WTC11 (cell line): Measurements from ENCODE around the gene CMA1. TPM values are rescaled to one million over a fixed set of nuclear protein-coding genes. Genes with fewer than 3 reads are reported as not detected.
"Not testable (repeated sequence)": the region's sequence is repeated elsewhere in the genome, so short reads cannot be mapped to it uniquely, and the experiment has no call there.

Experiments used
- ATAC-seq: fragments of 200-7000 bp; cut with Tn5 transposase; 2 replicates; pipeline ENCODE4 v1.10.0; 2021; ENCODE audit warnings: mild to moderate bottlenecking, moderate library complexity
- CTCF ChIA-PET: fragments of 300-600 bp; sonication (Branson Sonifier 250); formaldehyde crosslinking; loops from one replicate; lab custom pipeline; 2021; ENCODE audit warnings: antibody characterized with exemption; lab: Charles Lee
- POLR2A ChIA-PET: fragments of 350-600 bp; sonication (Branson Sonifier 250); formaldehyde crosslinking; loops from one replicate; lab custom pipeline; 2021; ENCODE audit warnings: antibody characterized with exemption; lab: Charles Lee
- DNase-seq: peaks from one replicate; pipeline ENCODE4 v3.0.0; 2021; ENCODE audit warnings: low spot score
- H3K27ac Mint-ChIP-seq: 2 replicates; pipeline ENCODE4 v1.8.0; 2021; ENCODE audit warnings: mixed read lengths
- H3K27me3 Mint-ChIP-seq: 2 replicates; pipeline ENCODE4 v1.8.0; 2021; ENCODE audit warnings: low read depth, mild to moderate bottlenecking, moderate library complexity, mixed read lengths
- H3K36me3 Mint-ChIP-seq: 2 replicates; pipeline ENCODE4 v1.8.0; 2021; ENCODE audit warnings: mixed read lengths
- H3K4me1 Mint-ChIP-seq: 2 replicates; pipeline ENCODE4 v1.8.0; 2022; ENCODE audit warnings: mixed read lengths
- H3K4me3 Mint-ChIP-seq: 2 replicates; pipeline ENCODE4 v1.8.0; 2021; ENCODE audit warnings: mild to moderate bottlenecking, moderate library complexity, mixed read lengths
- H3K9me3 Mint-ChIP-seq: 2 replicates; pipeline ENCODE4 v1.8.0; 2021; ENCODE audit warnings: mixed read lengths
- ATF6 ChIP-seq: sonication (generic); formaldehyde crosslinking; IDR thresholded peaks from 2 replicates; pipeline ENCODE4 v1.8.1; 2023; ENCODE audit warnings: mild to moderate bottlenecking, missing genetic modification reagents
- CREB1 ChIP-seq: sonication (generic); formaldehyde crosslinking; IDR thresholded peaks from 2 replicates; pipeline ENCODE4 v1.8.0; 2023; ENCODE audit warnings: mild to moderate bottlenecking, missing genetic modification reagents
- FOXJ3 ChIP-seq: sonication (generic); formaldehyde crosslinking; IDR thresholded peaks from 2 replicates; pipeline ENCODE4 v1.9.0; 2021; ENCODE audit warnings: missing genetic modification reagents, mild to moderate bottlenecking, borderline replicate concordance
- PREB ChIP-seq: sonication (generic); formaldehyde crosslinking; IDR thresholded peaks from 2 replicates; pipeline ENCODE4 v1.8.1; 2022; ENCODE audit warnings: mild to moderate bottlenecking, missing genetic modification reagents, moderate library complexity, borderline replicate concordance
- TCF7 ChIP-seq: sonication (generic); formaldehyde crosslinking; IDR thresholded peaks from 2 replicates; pipeline ENCODE4 v1.8.0; 2022; ENCODE audit warnings: mild to moderate bottlenecking, low read depth, missing genetic modification reagents, moderate library complexity
- TEAD1 ChIP-seq: sonication (generic); formaldehyde crosslinking; IDR thresholded peaks from 2 replicates; pipeline ENCODE4 v1.8.0; 2022; ENCODE audit warnings: mild to moderate bottlenecking, missing genetic modification reagents
- ZNF219 ChIP-seq: sonication (generic); formaldehyde crosslinking; IDR thresholded peaks from 2 replicates; pipeline ENCODE4 v1.8.0; 2023; ENCODE audit warnings: missing genetic modification reagents, mild to moderate bottlenecking, borderline replicate concordance
- ZNF532 ChIP-seq: fragments of 250-450 bp; sonication (Bioruptor Pico); IDR thresholded peaks from 2 replicates; pipeline ENCODE4 v1.9.0; 2021; ENCODE audit warnings: mild to moderate bottlenecking, borderline replicate concordance
- ZNF671 ChIP-seq: fragments of 250-450 bp; sonication (Bioruptor Pico); IDR thresholded peaks from 2 replicates; pipeline ENCODE4 v1.8.0; 2021; ENCODE audit warnings: mild to moderate bottlenecking
- total RNA-seq: library from RNA; stranded (reverse); gene quantifications from 3 replicates; pipeline ENCODE4 v1.2.3, GENCODE V29; 2021
- TF ChIP-seq, protein P1 (sequence below): fragments of 250-450 bp; sonication (Bioruptor Pico); conservative IDR thresholded peaks from 2 replicates; pipeline ENCODE4 v1.9.0; 2021; ENCODE audit warnings: mild to moderate bottlenecking

Gene CMA1
- total RNA-seq, 1 experiment from 2014 or later, result not detected

DNA sequence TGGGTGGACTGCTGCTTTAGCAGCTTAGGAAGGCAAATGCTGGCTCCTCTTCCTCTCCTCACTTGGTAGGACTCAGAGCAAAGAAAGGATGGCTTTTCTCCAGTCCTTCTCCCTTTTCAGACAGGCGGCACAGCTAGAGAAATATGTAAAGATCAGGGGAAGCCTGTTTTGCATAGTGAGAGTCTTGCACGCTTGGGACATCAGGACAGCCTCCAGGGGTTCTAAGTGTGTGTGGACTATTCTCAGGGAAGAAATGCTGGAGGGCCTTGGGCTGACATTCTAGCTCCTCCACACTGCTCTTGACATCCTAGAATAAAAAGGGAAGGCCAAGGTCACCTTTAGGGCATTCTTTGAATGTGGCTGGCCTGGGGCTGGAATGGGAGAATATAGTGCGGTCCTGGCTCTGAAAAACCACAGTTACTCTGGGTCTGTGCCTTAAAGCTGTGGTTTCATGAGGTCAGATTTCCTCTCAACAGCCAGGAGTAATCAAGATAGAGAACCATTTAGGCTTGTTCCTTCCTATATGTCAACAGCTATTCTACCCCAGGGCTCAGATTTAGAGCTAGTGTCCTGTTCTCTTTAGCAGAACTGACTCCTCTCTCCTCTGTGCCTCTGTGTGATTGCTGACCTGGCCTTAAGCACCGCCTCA lies 24.3 kb downstream of the CMA1 start:
- H3K4me1 Mint-ChIP-seq, result peaks cover 28% of the 10 kb centered on the region
- H3K36me3 Mint-ChIP-seq, result peaks cover 3% of the 10 kb centered on the region
- H3K4me3 Mint-ChIP-seq, result no peak overlapping the region
- peaks cover 13% of the 10 kb centered on the region for H3K9me3 Mint-ChIP-seq
- no peak for DNase-seq
- TF ChIP-seq TCF7 (CRISPR knock-in tag) (no peak), TEAD1 (no peak), ZNF671 (CRISPR knock-in tag) (no peak), ZNF219 (no peak), PREB (CRISPR knock-in tag) (no peak), ATF6 (CRISPR knock-in tag) (no peak), FOXJ3 (no peak), ZNF532 (CRISPR knock-in tag) (no peak), CREB1 (CRISPR knock-in tag) (no peak)
- TF ChIP-seq, protein P1, sequence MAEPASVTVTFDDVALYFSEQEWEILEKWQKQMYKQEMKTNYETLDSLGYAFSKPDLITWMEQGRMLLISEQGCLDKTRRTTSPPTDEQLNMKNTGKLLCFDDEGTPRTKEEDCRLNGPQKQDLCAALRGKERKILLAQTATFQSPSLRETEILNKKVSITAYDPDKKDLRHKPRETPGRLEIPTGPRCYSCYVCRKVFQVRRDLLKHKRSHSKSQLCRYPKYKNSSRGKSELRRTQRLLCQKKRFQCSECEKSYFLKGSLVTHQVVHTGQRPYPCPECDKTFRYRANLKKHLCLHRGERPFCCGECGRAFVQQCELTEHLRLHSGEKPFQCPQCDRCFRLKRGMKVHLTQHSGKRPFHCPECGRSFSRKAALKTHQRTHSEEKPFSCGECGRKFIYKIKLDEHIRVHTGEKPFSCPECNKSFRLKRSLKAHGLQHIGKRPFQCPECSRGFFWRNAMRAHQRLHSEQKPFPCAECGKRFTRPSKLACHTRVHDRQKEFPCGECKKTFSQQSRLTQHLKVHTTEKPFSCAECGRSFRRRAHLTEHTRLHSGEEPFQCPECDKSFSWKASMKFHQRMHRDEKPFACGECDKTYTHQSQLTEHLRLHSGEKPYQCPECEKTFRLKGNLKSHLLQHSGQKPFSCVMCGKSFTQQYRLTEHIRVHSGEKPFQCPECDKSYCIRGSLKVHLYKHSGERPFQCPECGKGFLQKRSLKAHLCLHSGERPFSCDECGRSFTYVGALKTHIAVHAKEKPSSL (CRISPR knock-in tag), result no peak
- TF ChIP-seq, all 79 proteins: peak for 0
- ChIA-PET POLR2A (no interaction called here), CTCF (interaction anchor here (1.0 to 1.1 kb wide), 2 partner anchors 47 to 84 kb away, joined by 3 read pairs; no protein-coding TSS in a partner anchor)
- H3K27ac Mint-ChIP-seq, result no peak overlapping the region
- no peak for ATAC-seq
- H3K27me3 Mint-ChIP-seq, result no peaks in the 10 kb centered on the region

GRCh38 chr14:24482699-24483303 lies 25.3 kb downstream of the CMA1 start:
- H3K4me3 Mint-ChIP-seq, H3K36me3 Mint-ChIP-seq, ATAC-seq, POLR2A ChIA-PET, H3K27me3 Mint-ChIP-seq, H3K27ac Mint-ChIP-seq, DNase-seq: not testable (repeated sequence)
- Mint-ChIP-seq H3K9me3 (peaks cover 22% of the 10 kb centered on the region), H3K4me1 (peaks cover 28% of the 10 kb centered on the region)
- CTCF ChIA-PET, result interaction anchor here (1.0 to 1.7 kb wide), 3 partner anchors 51 to 228 kb away, joined by 3 to 6 read pairs (median 5); no protein-coding TSS in a partner anchor
